MM.1S (cell line): Measurements from ENCODE around the gene ARHGAP45.

Source experiments
- CTCF ChIP-seq: fragments of 300-600 bp; sonication (generic); IDR thresholded peaks from 2 replicates; pipeline ENCODE4 v1.5.1; 2016; ENCODE audit warnings: antibody characterized with exemption, low read length, mixed read lengths
- EZH2 ChIP-seq: fragments of 300-600 bp; sonication (generic); optimal IDR thresholded peaks from 2 replicates; pipeline ENCODE3; 2017; ENCODE audit warnings: low read depth, mild to moderate bottlenecking, antibody characterized with exemption, low read length, mixed read lengths
- EZH2phosphoT487 ChIP-seq: fragments of 300-600 bp; sonication (generic); IDR thresholded peaks from 2 replicates; pipeline ENCODE4 v1.6.1; 2018; ENCODE audit warnings: antibody characterized with exemption, low read length

- TF ChIP-seq CTCF, result no peak
- no peak for TF ChIP-seq EZH2
- no peak for TF ChIP-seq EZH2phosphoT487
Observed at GRCh38 chr19:1110809-1111640, 44.1 kb downstream of the ARHGAP45 start.
